Liver (tissue), 9 donors: ENCODE measurements around the gene RNF217. TPM values are rescaled to one million over a fixed set of nuclear protein-coding genes. Genes with fewer than 3 reads are reported as not detected.

Experiments
- DNase-seq: peaks from one replicate; pipeline ENCODE4 v3.0.0-alpha.2; 2017; ENCODE audit warnings: low spot score
- H3K27ac ChIP-seq, 2 donors: one replicate each; pipeline ENCODE4 v1.7.0; 2013; ENCODE audit warnings: inconsistent platforms in 2 of 2, low read length in 2 of 2, control low read depth in 1 of 2, low read depth in 1 of 2, mild to moderate bottlenecking in 1 of 2
- H3K27me3 ChIP-seq, 4 donors: one replicate each; pipeline versions ENCODE4 v1.6.1 to v1.7.0; 2013; ENCODE audit warnings: low read length in 3 of 4, inconsistent platforms in 1 of 4, mild to moderate bottlenecking in 1 of 4, moderate library complexity in 1 of 4; ENCODE audit not compliant: control insufficient read depth in 4 of 4, insufficient read depth in 4 of 4
- H3K36me3 ChIP-seq, 4 donors: one replicate each; pipeline versions ENCODE4 v1.6.1 to v1.7.0; 2013; ENCODE audit warnings: low read length in 3 of 4, mild to moderate bottlenecking in 3 of 4, low read depth in 1 of 4, moderate library complexity in 1 of 4; ENCODE audit not compliant: control insufficient read depth in 4 of 4, insufficient read depth in 3 of 4
- H3K4me1 ChIP-seq, 4 donors: one replicate each; pipeline versions ENCODE4 v1.6.1 to v1.7.0; 2013; ENCODE audit warnings: low read length in 3 of 4, mild to moderate bottlenecking in 3 of 4, moderate library complexity in 1 of 4; ENCODE audit not compliant: control insufficient read depth in 4 of 4, insufficient read depth in 4 of 4
- H3K4me3 ChIP-seq, 3 donors: one replicate each; pipeline versions ENCODE4 v1.6.1 to v1.7.0; 2013; ENCODE audit warnings: low read length in 3 of 3, control low read depth in 1 of 3, low read depth in 1 of 3, mild to moderate bottlenecking in 1 of 3
- H3K9ac ChIP-seq, 2 donors: one replicate each; pipeline ENCODE4 v1.7.0; 2013; ENCODE audit warnings: low read length in 2 of 2, mild to moderate bottlenecking in 2 of 2, moderate library complexity in 2 of 2, control low read depth in 1 of 2, low read depth in 1 of 2
- H3K9me3 ChIP-seq, 4 donors: one replicate each; pipeline versions ENCODE4 v1.6.1 to v1.7.0; 2013; ENCODE audit warnings: low read length in 3 of 4; ENCODE audit not compliant: control insufficient read depth in 4 of 4
- ATF3 ChIP-seq: IDR thresholded peaks from 2 replicates; pipeline ENCODE4 v1.6.1; 2016; ENCODE audit warnings: antibody characterized with exemption
- CTCF ChIP-seq: fragments of 150-350 bp; IDR thresholded peaks from 2 replicates; pipeline ENCODE4 v1.5.1; 2017; ENCODE audit warnings: improper control_type of control experiment, low read depth, low read length; ENCODE audit not compliant: missing input control
- EGR1 ChIP-seq, 2 donors: IDR thresholded peaks; 2 replicates each; pipeline ENCODE4 v1.6.1; 2016 to 2018; ENCODE audit warnings: antibody characterized with exemption in 2 of 2, low read depth in 2 of 2
- FOXA1 ChIP-seq: IDR thresholded peaks from 2 replicates; pipeline ENCODE4 v1.6.1; 2016; ENCODE audit warnings: antibody characterized with exemption
- GABPA ChIP-seq, 2 donors: IDR thresholded peaks in 1 of 2; conservative IDR thresholded peaks in 1 of 2; 2 replicates each; pipeline ENCODE4 v1.6.1; 2016; ENCODE audit warnings: antibody characterized with exemption in 2 of 2, mild to moderate bottlenecking in 1 of 2, moderate library complexity in 1 of 2
- HNF4A ChIP-seq, 2 donors: conservative IDR thresholded peaks; 2 replicates each; pipeline ENCODE4 v1.6.1; 2016; ENCODE audit warnings: antibody characterized with exemption in 2 of 2, mild to moderate bottlenecking in 2 of 2
- HNF4G ChIP-seq: IDR thresholded peaks from 2 replicates; pipeline ENCODE4 v1.6.1; 2016; ENCODE audit warnings: antibody characterized with exemption
- NR2F2 ChIP-seq: IDR thresholded peaks from 2 replicates; pipeline ENCODE4 v1.6.1; 2016; ENCODE audit warnings: antibody characterized with exemption
- RAD21 ChIP-seq, 2 donors: IDR thresholded peaks; 2 replicates each; pipeline ENCODE4 v1.6.1; 2016; ENCODE audit warnings: antibody characterized with exemption in 2 of 2, mild to moderate bottlenecking in 2 of 2
- REST ChIP-seq: IDR thresholded peaks from 2 replicates; pipeline ENCODE4 v1.6.1; 2016; ENCODE audit warnings: antibody characterized with exemption, mild to moderate bottlenecking
- RXRA ChIP-seq, 2 donors: IDR thresholded peaks; 2 replicates each; pipeline ENCODE4 v1.6.1; 2017 to 2018; ENCODE audit warnings: antibody characterized with exemption in 2 of 2, mild to moderate bottlenecking in 1 of 2
- SP1 ChIP-seq: IDR thresholded peaks from 2 replicates; pipeline ENCODE4 v1.6.1; 2018; ENCODE audit warnings: antibody characterized with exemption, mild to moderate bottlenecking
- TAF1 ChIP-seq: conservative IDR thresholded peaks from 2 replicates; pipeline ENCODE4 v1.6.1; 2016; ENCODE audit warnings: antibody characterized with exemption, mild to moderate bottlenecking
- YY1 ChIP-seq: IDR thresholded peaks from 2 replicates; pipeline ENCODE4 v1.6.1; 2016; ENCODE audit warnings: antibody characterized with exemption, mild to moderate bottlenecking
- ZBTB33 ChIP-seq: IDR thresholded peaks from 2 replicates; pipeline ENCODE4 v1.6.1; 2016; ENCODE audit warnings: antibody characterized with exemption
- WGBS: extraction: QIAGEN DNeasy Blood & Tissue Kit; methylation state at CpG from one replicate; pipeline ENCODE4 v1.1.7; 2013; 5-methylcytosine and 5-hydroxymethylcytosine counted together
- polyA plus RNA-seq, 2 donors: library from polyadenylated mRNA; stranded (reverse) in 1 of 2; unstranded in 1 of 2; fragments of 200-250 nt in 1 of 2; fragments of >200 nt in 1 of 2; fragmentation: Nextera tagmentation in 1 of 2; extraction: Ambion mirVana in 1 of 2; gene quantifications; one replicate each; pipeline versions ENCODE4 v1.2.1 to v1.2.3, GENCODE V29; 2013 to 2015
- total RNA-seq, 2 donors: library from RNA; depleted of rRNA; stranded (reverse); fragments of >200 nt; gene quantifications; one replicate each; pipeline ENCODE4 v1.2.3, GENCODE V29; 2014
- donor health status: healthy.
- donor health status: healthy.
- donor health status: healthy.
- donor health status: healthy.
- donor health status: healthy.

The RNF217 gene
- total and polyA plus RNA-seq, 4 donors = 2.3 to 18.3 (median 4.1) TPM

GRCh38 chr6:124967444-124967843, 5.2 kb downstream of the RNF217 start (continued):
- TF ChIP-seq ZBTB33 (no peak), EGR1 (IDR thresholded peaks at IDR 0.05; ENCODE audit: low read depth in 2 of 2) (no peak), ATF3 (no peak), HNF4G (no peak), RXRA (IDR thresholded peaks at IDR 0.05) (no peak)

- Histone ChIP-seq H3K4me3 (no peak overlapping the region), H3K9me3 (no peaks in the 10 kb centered on the region), H3K4me1 (peaks cover 2 to 38% (median 16%) of the 10 kb centered on the region in 4 donors), H3K36me3 (peaks cover 0 to 15% (median 6%) of the 10 kb centered on the region in 4 donors), H3K9ac (no peak overlapping the region), H3K27me3 (no peaks in the 10 kb centered on the region), H3K27ac (no peak overlapping the region)
- no peak for DNase-seq
- WGBS = 75% methylated on average over 1 of the region's 1 CpG
- TF ChIP-seq ATF3 (no peak), NR2F2 (no peak), EGR1 (IDR thresholded peaks at IDR 0.05; ENCODE audit: low read depth in 2 of 2) (no peak), FOXA1 (no peak), RAD21 (IDR thresholded peaks at IDR 0.05) (no peak), SP1 (no peak), REST (no peak)
Observed at GRCh38 chr6:124968401-124968800, 6.2 kb downstream of the RNF217 start.

GRCh38 chr6:124970243-124970642, 8.0 kb downstream of the RNF217 start:
- no peak for DNase-seq
- peaks cover 2 to 27% (median 10%) of the 10 kb centered on the region in 4 donors for H3K4me1 ChIP-seq
- no peaks in the 10 kb centered on the region for H3K9me3 ChIP-seq
- peak overlapping the region; percentile 14 to 49 for H3K27ac ChIP-seq
- no peak overlapping the region for H3K4me3 ChIP-seq
- H3K36me3 ChIP-seq = peaks cover 0 to 15% (median 6%) of the 10 kb centered on the region in 4 donors
- H3K27me3 ChIP-seq = no peaks in the 10 kb centered on the region
- 88% methylated on average over 5 of the region's 5 CpGs for WGBS
- no peak overlapping the region for H3K9ac ChIP-seq
- TF ChIP-seq YY1 (no peak), SP1 (no peak), NR2F2 (no peak), RXRA (IDR thresholded peaks at IDR 0.05) (no peak), HNF4A (conservative IDR thresholded peaks at IDR 0.05) (no peak), TAF1 (no peak), REST (no peak), CTCF (no peak), EGR1 (IDR thresholded peaks at IDR 0.05; ENCODE audit: low read depth in 2 of 2) (no peak), ZBTB33 (no peak), GABPA (IDR thresholded peaks at IDR 0.05 in 1 of 2, conservative IDR thresholded peaks at IDR 0.05 in 1 of 2) (no peak), HNF4G (no peak)
